SHP77 (cell line): Measurements from ENCODE around the gene AP3D1.
"Not testable (repeated sequence)": the region's sequence is repeated elsewhere in the genome, so short reads cannot be mapped to it uniquely, and the experiment has no call there.

Experiments used
- DNase-seq, 2 experiments: peaks; one replicate each; lab custom pipeline; 2025; lab: John Stamatoyannopoulos, UW

Gene AP3D1

DNA sequence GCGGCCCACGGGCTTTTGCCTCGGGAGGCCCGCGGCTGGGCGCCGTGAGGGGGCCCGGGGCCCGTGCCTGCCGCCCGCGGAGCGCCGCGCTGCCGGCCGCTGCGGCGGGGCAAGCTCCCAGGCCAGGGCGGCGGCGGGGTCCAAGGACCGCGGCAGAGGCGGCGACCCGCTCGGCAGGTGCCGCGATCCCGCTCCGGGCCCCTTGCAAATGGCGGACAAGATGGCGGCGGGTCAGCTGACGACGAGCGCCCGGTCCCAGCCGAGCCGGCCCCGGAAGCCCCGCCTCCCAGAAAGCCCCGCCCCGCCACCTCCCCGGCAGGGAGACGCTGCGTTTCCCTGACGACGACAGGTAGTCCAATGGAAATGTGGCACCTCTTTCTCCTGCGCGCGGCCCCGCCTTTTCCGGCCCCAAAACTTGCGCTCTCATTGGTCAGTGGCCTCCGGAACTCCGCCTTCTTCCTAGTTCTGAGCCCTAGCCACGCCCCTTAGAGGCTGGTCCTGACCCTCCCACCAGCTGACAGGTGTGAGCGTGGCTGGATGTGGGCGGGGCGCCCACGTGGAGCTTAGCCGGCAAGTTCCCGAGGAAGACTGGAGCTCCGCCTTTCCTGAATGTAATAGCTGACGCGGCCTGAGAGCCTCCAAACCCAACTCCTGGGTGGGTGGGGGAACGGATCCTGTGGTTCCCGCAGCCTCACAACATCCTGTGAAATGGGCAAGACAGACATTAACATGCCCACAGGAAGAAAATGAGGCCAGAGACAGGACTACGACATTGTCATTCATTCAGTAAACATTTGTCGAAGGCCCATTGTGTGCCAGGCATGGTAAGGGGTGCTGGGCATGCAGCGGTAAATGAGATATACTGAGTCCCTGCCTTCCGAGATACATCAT, at the start of gene AP3D1:
Gene AP3D1, minus strand, starts transcription at position 228 of the 891 bp plus-strand sequence. CDS start 232 bp downstream, outside the sequence.
- DNase-seq = peak; percentile 98 to 99

DNA sequence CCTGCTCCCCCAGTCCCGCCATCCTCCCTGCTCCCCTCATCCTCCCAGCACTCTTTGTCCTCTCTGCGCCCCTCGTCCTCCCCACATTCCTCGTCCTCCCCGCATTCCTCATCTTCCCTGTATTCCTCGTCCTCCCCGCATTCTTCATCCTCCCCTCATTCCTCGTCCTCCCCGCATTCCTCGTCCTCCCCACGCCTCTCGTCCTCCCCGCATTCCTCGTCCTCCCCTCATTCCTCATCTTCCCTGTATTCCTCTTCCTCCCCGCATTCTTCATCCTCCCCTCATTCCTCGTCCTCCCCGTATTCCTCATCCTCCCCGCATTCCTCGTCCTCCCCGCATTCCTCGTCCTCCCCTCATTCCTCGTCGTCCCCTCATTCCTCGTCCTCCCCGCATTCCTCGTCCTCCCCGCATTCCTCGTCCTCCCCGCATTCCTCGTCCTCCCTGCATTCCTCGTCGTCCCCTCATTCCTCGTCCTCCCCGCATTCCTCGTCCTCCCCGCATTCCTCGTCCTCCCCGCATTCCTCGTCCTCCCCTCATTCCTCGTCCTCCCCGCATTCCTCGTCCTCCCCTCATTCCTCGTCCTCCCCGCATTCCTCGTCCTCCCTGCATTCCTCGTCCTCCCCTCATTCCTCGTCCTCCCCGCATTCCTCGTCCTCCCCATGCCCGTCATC, 49.4 kb upstream of the AP3D1 start:
- not testable (repeated sequence) for DNase-seq

DNA sequence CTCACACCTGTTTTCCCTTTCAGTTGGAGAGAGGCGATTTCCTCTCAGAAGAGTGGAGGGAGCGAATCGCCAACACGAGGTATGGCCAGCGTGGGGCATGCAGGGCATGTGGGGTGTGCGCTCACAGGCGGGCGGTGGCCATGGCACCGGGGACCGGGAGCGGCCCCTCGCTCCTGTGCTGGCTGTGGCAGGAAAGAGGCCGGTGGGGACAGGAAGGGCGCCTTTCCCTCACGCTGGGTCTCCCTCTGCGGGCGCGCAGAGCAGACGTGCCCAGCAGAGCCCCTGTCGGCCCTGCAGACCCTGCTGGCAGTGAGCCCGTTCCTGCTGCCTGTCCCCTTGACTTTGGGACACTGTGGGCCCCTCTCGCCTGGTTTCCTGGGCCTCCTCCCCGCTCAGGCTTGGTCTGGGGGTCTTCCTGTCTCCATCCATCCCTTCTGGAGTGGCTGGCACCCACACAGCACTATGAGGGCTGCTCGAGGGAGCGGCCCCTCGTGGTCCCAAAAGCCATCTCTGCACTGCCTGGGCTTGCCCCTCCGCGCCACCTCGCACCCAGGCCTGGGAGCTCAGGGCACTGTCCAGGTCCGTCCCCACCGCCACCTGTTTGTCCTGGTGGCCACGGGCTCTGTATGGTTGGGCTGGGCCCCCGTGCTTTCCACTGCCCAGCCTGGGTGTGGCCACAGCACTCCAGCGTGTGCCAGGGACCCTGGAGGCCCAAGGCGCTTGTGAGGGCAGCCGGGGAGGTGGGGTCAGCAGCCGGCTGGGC, 48.7 kb upstream of the AP3D1 start:
- DNase-seq = no peak

DNA sequence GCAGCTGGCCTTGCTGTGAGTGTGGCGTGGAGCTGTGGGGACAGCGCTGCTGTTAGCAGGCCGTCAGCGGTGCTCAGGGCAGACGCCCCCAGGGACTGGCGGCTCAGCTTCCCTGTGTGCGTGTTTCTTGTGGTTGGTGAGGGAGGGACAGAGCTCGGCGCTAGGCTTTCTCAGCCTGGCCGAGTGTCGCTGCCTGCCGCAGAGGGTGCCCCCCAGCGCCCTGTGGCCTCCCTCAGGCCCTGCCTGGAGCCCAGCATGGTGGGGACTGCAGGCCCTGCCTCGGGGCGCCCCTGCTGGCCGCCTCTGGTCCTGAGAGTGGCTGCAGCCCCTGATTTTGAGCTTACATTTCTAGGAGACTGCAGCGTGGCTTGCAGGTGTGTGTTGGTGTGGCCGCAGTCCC, 47.8 kb upstream of the AP3D1 start:
- DNase-seq = no peak

DNA sequence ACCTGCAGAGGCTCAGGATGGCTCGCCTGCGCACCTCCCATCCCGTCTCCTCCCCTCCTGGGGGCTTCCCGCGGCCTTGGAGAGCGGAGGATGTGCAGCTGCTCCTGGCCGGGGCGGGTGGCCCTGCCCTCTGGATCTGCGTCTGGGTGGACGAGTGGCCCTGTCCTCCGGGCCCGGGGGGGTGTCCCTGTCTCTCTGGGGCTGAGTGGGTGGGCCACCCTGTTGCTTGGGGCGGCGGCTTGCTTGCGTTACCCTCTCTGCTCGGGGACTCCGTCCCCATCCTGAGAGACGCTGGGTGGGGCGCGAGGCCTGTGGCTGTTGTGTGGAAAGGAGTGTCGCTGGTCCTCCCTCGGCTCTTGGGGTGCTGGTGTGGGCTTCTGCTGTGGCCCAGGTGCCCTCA, 47.0 kb upstream of the AP3D1 start:
- no peak for DNase-seq

DNA sequence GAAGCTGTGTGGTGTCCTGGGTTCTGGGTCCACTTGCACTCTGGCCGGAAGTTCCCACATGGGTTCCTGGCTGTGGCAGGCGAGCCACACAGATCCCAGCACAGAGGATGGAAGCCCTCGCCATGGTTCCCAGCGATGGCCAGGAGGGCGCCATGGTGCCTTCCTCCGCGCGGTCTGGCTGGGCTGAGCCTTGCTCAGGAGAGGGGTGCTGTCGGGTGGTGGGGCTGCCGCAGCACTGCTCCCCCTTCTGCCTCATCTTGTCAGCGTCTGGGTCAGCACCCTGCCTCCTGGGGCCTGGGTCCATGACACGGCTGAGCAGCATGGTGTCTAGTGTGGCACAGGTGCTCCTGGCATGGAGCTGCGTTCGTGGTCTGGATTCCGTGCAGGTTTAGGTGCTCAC, 45.9 kb upstream of the AP3D1 start:
- DNase-seq = no peak

DNA sequence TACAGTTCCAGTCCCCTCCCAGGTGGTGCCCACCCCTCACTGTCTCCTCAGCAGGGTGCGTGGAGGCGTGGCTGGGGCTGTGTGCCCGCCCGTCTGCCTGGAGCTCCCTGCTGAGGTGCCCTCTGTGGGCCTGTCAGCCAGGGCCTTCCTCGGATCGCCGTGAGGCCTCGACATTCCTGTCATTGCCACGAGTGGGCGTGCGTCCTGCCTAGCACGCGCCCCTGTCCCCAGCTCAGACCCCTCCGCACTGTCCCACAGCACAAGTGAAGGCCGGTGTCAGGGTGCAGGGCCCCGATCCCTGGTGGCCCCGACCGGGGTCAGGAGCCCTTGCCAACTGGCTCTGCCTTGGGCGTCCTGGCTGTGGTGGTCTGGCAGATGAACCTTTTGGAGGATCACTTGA, 44.5 kb upstream of the AP3D1 start:
- DNase-seq = no peak

DNA sequence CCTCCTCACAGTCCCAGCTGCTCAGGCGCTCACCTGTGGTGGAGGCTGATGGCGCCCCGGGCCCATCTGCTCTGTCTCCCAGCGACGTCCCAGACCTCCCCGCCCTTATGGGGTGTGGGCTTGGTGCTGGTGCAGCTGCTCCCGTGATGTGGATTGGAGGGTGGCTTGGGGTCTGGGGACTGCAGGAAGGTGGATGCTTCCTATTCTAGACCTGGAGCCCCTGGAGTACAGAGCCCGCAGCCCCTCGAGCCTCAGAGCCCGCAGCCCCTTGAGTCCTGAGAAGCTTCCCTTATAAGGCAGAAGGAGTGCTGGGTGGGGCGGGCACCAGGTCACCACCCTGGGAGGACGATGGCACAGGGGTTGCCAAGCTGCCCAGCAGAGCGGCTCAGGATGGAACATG, 44.0 kb upstream of the AP3D1 start:
- DNase-seq = no peak

DNA sequence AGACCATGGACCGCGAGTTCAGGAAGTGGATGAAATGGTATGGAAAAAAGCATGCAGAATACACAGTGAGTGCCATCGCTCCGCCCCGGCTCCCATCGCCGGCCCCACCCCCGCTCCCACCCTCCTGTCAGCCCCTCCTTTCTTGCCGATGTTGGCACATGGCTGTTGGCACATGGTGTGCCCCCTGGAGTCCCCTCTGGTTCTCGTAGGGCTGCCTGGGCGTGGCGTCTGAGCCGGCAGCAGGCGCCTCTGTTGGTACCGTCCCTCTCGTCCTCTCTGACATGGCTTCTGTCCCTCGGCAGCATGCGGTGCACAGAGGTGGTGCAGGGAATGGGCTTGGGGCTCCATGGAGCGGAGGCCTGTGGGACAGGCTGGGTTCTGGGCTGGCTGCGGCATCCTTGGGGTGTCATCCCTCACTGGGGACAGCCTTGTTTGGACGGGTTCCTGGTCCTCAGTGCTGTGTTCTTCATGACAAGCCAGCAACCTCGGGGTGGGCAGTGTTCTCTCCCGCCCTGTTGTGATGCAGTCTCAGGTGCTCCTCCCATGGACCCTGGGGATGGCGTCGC, 43.2 kb upstream of the AP3D1 start:
- no peak for DNase-seq

DNA sequence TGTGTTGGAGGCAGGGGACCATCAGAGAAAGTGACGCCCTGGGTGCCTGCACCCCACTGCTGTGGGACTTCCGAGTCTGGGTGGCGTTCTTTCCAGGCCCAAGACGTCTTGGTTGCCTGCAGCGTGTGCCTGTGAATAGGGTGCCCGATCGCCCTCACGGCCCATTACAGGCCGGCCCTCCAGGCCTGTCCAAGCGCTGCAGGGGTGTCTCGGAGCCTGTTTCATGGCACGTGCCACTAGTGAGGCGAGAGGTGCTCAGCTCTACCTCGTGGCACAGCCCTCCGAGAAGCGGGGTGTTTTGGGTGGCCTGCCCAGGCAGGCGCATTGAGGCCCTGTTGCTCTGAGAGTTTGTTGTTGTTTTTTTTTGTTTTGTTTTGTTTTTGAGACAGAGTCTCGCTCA, 42.4 kb upstream of the AP3D1 start:
- no peak for DNase-seq

DNA sequence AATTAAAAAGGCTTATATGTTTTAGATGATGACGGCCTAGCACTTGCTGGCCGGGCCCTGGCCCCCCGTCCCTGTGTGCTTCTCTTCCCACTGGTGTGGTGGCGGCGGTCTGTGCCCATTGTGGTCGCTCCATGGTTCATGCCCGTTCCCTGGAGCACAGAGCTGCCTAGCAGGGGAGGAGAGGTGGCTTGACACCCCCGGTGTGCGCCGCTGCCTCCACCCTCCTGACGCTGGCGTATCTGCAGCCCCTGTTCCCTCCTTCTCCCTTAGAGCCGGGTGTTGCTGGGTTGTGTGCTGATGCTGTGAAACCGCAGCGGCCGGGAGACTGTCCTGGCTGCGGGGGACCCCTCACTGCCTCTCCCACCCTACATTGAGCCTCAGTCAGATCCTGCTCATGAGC, 41.5 kb upstream of the AP3D1 start:
- DNase-seq = no peak

DNA sequence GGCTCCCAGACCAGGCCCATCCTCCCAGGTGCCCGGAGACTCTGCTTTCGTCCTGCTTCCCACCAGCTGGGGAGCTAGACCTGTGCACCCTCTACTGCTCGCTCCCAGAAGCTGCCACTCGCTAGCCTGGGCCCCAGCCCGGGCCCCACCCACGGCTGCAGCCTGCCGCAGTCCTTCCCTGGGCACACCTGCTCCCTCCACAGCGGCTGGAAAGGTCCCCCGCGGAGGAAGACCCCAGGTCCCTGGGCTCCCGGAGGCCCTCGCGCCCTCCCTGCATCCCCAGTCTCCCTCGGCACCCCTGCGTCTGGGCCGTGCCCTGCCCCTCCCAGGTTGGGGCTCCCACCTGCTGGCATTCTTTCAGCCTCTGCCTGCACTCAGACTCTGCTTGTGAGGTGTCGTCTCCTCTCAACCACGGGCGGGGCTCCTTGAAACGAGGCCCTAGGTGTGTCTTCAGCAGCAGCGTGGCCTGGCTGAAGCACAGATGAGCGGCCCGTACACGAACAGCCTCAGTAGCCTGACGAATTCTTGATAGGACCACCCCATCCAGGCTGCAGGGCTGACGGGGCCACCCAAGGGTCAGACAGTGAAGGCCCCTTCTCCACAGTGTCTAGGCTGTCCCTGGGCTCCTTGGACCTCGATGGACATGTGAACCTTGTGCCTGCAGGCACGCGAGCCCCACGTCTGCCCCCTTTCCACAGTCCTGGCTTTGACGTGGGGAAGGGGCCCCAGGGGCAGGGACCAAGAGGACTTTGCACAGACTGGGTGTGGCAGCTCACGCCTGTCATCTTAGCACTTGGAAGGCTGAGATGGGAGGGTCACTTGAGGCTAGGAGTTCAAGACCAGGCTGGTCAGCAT, 40.3 kb upstream of the AP3D1 start:
- no peak for DNase-seq

DNA sequence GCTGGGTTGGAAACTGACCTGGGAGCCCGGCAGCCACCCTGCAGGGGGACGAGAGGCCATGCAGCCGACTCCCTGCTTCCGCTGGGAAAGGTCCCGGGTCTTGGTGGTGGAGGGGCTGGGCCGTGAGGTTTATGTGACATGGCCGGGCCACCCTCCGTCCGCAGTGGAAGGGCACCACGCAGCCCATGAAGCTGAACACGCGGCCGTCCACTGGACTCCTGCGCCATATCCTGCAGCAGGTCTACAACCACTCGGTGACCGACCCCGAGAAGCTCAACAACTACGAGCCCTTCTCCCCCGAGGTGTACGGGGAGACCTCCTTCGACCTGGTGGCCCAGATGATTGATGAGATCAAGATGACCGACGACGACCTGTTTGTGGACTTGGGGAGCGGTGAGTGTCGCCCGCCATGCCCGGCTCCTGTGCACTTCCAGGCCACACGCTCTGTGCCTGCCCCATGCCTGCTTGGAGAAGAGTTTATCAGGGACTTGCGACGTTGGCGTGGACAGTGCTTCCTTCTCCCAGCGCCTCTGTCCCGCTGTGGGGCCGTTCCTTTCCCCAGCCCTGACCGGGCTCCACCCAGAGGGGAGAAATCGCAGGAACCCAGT, 39.6 kb upstream of the AP3D1 start:
- no peak for DNase-seq

DNA sequence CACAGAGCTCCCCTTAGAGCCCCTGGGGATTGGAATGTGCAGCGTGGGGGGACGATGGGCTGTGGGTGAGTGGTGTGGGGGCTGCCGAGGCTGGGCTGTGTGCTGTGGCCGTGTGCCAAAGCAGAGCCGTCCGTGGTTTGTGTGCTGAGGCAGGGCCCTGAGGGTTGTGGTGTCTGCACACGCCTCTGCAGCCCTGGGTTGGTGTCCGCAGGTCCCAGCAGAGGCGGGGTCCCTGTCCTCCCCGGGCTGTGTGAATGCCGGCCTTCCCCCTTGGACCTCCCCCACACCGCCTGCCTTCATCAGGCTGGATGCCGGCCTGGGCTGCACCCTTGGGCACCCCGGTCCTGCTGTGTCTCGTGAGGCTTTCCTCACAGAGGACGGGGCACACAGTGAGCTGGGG, 38.5 kb upstream of the AP3D1 start:
- no peak for DNase-seq

DNA sequence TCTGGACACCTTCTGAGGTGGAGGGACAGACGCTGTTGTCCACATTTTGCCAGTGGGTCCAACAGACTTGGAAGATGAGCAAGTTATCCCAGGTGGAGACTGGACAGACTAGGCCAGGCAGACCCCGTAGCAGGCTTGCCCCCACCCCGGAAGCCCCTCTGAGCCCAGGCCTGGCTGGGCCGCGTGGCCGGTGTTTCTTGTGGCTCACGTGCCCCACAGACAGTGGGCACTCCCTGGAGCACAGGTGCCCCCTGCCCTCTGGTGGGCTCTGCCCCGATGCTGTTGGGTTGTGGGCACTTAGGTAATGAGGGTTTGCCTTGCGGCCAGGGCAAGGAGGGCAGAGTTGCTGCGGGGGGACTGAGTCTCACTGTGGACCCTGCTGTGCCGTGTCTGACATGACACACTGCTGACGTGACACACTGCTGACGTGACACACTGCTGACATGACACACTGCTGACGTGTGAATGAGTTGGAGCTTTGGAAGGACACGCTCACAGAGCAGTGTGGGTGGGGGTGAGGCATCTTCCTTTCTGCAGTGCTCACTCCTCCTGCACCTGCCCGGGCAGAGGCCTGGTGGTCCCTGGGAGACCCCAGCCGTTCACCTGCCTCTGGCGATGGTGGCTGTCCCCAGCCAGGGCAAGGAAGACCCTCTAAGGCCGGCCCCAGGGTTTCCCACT, 37.5 kb upstream of the AP3D1 start:
- DNase-seq = no peak

DNA sequence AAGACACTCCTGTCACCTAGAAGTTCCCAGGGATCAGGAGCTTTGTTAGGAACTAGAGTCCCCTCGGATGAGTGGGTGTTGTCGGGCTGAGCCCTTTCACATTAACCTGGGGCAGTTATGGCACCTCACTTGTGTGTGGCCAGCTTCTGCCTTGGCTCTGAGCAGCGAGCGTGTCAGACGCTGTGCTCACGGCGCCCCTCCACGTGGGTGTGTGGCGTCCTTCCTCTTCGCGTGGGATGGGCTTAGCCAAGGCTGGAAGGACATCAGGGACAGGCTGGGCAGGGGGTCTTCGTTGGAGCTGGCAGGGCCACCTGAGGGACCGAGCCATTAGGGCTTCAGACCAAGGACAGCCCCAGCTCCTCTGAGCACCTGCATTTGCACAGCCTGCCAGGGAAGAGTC, 35.8 kb upstream of the AP3D1 start:
- DNase-seq = no peak

DNA sequence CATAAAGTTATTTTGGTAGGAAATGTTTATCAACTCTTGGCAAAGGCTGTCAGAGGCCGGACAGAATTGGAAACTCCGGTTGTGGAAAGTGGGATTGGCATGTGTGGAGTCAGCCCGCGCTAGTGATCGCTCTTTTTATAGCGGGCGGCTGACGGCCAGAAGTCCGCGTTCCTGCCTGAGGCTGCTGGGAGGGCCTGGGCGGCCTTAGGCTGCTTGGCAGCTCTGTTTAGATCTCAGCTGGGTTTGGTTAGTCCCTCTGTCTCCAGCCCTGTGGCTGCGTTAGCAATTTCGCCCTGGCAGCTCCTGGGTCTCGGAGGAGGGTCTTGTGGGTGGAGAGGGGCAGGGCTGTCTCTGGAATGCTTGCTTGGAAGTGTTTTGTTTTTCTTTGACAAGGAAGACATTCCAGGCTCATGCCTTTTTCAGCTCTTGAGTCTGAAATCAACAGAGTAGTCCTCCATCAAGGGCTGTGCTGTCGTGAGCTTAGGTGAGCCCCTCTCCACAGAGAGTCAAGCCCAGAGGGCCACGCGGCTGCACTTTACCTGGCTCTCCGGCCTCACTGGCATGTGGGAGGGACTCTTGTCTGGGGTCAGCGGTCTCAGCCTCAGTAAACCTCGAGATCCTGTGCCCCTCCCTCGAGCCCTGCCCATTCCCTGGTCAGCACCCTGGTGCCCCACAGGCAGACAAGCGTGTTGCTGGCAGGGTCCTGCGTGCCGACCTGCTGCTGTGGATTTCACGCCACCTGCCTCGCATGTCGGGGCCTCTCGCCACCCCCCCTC, 34.9 kb upstream of the AP3D1 start:
- DNase-seq = no peak

DNA sequence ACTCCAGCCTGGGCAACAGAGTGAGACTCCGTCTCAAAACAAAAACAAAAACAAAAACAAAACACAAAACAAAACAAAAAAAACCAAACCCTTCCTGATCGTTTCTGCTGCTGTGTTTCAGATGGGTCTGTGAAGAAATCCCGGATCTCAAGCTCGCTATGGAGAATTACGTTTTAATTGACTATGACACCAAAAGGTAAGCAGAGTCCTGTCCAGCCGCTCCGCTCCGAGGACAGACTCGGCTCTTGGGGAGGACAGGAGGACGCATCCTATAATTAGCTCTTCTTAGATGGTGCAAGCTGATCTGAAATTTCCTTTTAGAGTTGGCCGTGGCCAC, 34.3 kb upstream of the AP3D1 start:
- no peak for DNase-seq

DNA sequence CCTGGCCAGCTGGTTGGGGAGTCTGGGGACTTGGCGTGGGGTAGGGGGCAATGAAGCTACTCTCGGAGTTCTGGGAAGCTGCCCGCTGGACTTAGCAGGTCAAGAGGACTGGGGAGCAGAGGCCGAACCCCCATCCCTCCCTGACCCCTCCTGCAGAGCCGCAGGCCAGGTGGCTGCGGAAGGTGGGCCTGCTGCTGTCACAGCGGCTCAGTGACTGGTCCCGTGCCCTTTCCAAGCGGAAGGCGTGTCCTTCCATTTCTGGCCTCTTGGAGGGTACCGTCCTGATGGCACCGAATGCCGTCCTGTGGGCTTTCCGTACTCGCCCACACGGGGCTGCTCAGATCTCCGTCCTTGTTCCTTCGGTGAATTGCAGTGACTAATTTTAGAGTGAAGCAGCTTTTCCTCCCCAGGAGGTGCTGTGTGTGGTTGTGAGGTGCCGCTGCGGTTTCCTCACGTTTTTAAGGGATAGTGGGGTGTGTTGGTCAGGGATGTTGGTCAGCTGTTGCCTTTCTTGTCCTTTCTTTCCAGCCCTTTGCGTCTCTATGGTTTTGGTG, 33.1 kb upstream of the AP3D1 start:
- DNase-seq = no peak

DNA sequence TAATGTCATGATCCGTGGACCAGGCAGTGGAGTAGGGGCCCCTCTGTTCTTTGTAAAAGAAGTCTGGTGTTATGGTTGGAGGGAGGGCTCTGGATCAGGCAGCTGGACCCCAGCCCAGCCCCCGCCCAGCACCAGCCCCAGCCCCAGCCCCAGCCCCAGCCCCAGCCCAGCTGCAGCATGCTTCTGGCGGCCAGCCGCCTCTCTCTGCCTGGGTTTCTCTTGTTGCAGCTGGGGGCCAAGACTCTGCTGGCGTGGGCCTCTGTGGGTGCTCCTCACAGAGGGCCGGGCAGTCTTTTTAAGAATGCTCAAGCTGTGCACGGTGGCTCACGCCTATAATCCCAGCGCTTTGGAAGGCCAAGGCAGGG, 30.2 kb upstream of the AP3D1 start:
- DNase-seq = no peak
